ENCODE data around the gene NTS. TPM values are rescaled to one million over a fixed set of nuclear protein-coding genes. Genes with fewer than 3 reads are reported as not detected.

Gene NTS
- total RNA-seq, 4 donors from 2014 or later = 0.45 to 0.81 (median 0.63) TPM; not detected in 1

DNA sequence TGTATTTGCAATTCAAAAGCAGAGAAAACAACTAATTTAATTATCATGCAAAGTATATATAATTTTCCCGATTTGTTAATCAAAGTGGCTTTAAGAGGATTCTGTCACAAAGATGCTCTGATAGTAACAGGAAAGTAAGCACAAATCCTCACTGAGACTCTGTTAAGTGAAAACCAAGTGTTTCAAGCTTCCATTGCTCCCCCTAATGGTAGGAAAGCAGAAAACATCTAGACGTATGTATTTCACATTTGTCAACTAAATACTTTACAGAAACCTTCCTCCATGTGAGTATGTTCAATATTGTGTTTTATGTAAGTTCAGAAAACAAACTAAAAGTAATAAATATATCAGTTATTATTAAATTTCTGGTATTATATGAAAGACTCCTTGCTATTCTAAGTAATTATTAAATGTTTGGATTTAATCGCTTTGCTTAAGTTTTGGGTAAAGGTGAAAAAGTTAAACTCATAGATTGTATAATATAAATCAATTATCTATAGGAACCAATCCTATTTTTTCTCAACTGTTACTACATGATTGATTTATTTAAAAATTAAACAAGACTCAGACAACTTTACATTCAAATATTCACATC lies 1.5 kb upstream of the NTS start:
- no peak overlapping the region for H3K4me3 ChIP-seq (replicated peaks in 1 of 3)
- no peaks in the 10 kb centered on the region for H3K9me3 ChIP-seq
- WGBS, 2 donors = 31 to 32% methylated on average over 3 of the region's 3 CpGs
- H3K27ac ChIP-seq = no peak overlapping the region
- intact Hi-C loops (cut with DNase I) = loop anchor here (5.0 kb wide), 1 partner anchor 405 kb away; no protein-coding TSS in a partner anchor
- DNase-seq = no peak
- TF ChIP-seq, protein P1, sequence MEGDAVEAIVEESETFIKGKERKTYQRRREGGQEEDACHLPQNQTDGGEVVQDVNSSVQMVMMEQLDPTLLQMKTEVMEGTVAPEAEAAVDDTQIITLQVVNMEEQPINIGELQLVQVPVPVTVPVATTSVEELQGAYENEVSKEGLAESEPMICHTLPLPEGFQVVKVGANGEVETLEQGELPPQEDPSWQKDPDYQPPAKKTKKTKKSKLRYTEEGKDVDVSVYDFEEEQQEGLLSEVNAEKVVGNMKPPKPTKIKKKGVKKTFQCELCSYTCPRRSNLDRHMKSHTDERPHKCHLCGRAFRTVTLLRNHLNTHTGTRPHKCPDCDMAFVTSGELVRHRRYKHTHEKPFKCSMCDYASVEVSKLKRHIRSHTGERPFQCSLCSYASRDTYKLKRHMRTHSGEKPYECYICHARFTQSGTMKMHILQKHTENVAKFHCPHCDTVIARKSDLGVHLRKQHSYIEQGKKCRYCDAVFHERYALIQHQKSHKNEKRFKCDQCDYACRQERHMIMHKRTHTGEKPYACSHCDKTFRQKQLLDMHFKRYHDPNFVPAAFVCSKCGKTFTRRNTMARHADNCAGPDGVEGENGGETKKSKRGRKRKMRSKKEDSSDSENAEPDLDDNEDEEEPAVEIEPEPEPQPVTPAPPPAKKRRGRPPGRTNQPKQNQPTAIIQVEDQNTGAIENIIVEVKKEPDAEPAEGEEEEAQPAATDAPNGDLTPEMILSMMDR (IDR thresholded peaks at IDR 0.05) = peak; percentile 20 to 74 (median 60)
- TF ChIP-seq POLR2A (IDR thresholded peaks at IDR 0.05) = no peak
- no peaks in the 10 kb centered on the region for H3K27me3 ChIP-seq
- H3K4me1 ChIP-seq = no peaks in the 10 kb centered on the region
- no peaks in the 10 kb centered on the region for H3K36me3 ChIP-seq

- Histone ChIP-seq H3K9me3 (no peaks in the 10 kb centered on the region), H3K4me1 (no peaks in the 10 kb centered on the region), H3K4me3 (replicated peaks in 1 of 3) (no peak overlapping the region), H3K27ac (no peak overlapping the region), H3K36me3 (no peaks in the 10 kb centered on the region), H3K27me3 (no peaks in the 10 kb centered on the region)
- intact Hi-C loops (cut with DNase I) = no loop called here
- no peak for DNase-seq
- TF ChIP-seq, protein P1 (IDR thresholded peaks at IDR 0.05) = no peak
- no peak for TF ChIP-seq POLR2A (IDR thresholded peaks at IDR 0.05)
- 78 to 81% methylated on average over 3 of the region's 3 CpGs for WGBS, 2 donors
These were observed 3.4 kb downstream of the NTS start for GRCh38 chr12:85877459-85877858.

GRCh38 chr12:85883763-85884162 lies 9.7 kb downstream of the NTS start:
- TF ChIP-seq, protein P1 (IDR thresholded peaks at IDR 0.05) = no peak
- no peak for TF ChIP-seq POLR2A (IDR thresholded peaks at IDR 0.05)
- no peaks in the 10 kb centered on the region for H3K27me3 ChIP-seq
- no peaks in the 10 kb centered on the region for H3K36me3 ChIP-seq
- no peak for DNase-seq
- H3K4me3 ChIP-seq (replicated peaks in 1 of 3) = no peak overlapping the region
- H3K4me1 ChIP-seq = no peaks in the 10 kb centered on the region
- H3K27ac ChIP-seq = no peak overlapping the region
- no peaks in the 10 kb centered on the region for H3K9me3 ChIP-seq
- intact Hi-C loops (cut with DNase I) = no loop called here

DNA sequence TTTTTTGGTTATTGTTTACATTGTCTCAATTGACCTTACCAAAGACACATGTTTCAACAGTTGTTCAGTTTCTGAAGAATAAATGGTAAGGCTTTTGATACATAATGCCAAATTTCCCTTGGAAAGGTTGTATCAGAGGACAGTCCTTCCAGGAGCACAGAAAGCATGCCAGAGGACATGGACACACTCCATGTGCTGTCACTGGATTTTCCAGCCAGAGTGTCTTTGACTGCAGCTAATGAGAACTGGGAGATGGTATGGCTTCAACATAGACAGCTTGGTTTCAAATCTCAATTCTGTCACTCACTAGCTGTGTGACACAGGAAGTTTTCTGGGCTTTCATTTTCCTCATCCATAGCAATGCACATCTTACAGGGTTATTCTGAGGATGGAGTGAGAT lies 20.6 kb downstream of the NTS start:
- H3K4me1 ChIP-seq = no peaks in the 10 kb centered on the region
- H3K4me3 ChIP-seq (replicated peaks in 1 of 3) = no peak overlapping the region
- H3K27ac ChIP-seq = no peak overlapping the region
- no peaks in the 10 kb centered on the region for H3K36me3 ChIP-seq
- H3K9me3 ChIP-seq = no peaks in the 10 kb centered on the region
- TF ChIP-seq, protein P1 (IDR thresholded peaks at IDR 0.05) = no peak
- no peak for DNase-seq
- H3K27me3 ChIP-seq = no peaks in the 10 kb centered on the region
- intact Hi-C loops (cut with DNase I) = no loop called here

- WGBS, 2 donors = 1 to 2% methylated on average over 3 of the region's 3 CpGs
- no peak overlapping the region for H3K27ac ChIP-seq
- no peaks in the 10 kb centered on the region for H3K27me3 ChIP-seq
- no peak for DNase-seq
- no peaks in the 10 kb centered on the region for H3K36me3 ChIP-seq
- intact Hi-C loops (cut with DNase I) = no loop called here
- no peaks in the 10 kb centered on the region for H3K4me1 ChIP-seq
- H3K4me3 ChIP-seq (replicated peaks in 1 of 3) = no peak overlapping the region
- no peaks in the 10 kb centered on the region for H3K9me3 ChIP-seq
- no peak for TF ChIP-seq POLR2A (IDR thresholded peaks at IDR 0.05)
- TF ChIP-seq, protein P1 (IDR thresholded peaks at IDR 0.05) = peak; percentile 25 to 70 (median 54)
These were observed 46.3 kb downstream of the NTS start for GRCh38 chr12:85920324-85920947.

Measured in thyroid gland (tissue), 4 donors.